Stimulated activated memory B cell treated with anti-CD40 and anti-IgM and Interleukin-4, amounts not matched to agents 10 μg/mL and 1 μg/mL and 100 μg/mL, for 72 hours (primary cell): ENCODE measurements around the gene FN1.
A peak's percentile ranks its signal among the peaks of the same experiment; 100 is the strongest.

Experiments
- ATAC-seq: fragments of 150-1000 bp; cut with Tn5 transposase; 2 replicates; pipeline ENCODE4 v1.10.0; 2021
- H3K27ac Mint-ChIP-seq: one replicate; pipeline ENCODE4 v1.8.0; 2022; ENCODE audit warnings: mild to moderate bottlenecking, mixed read lengths
- H3K27me3 Mint-ChIP-seq: one replicate; pipeline ENCODE4 v1.8.0; 2022; ENCODE audit warnings: mixed read lengths
- H3K36me3 Mint-ChIP-seq: one replicate; pipeline ENCODE4 v1.8.0; 2022; ENCODE audit warnings: mixed read lengths
- H3K4me1 Mint-ChIP-seq: one replicate; pipeline ENCODE4 v1.8.0; 2022; ENCODE audit warnings: mixed read lengths
- H3K4me3 Mint-ChIP-seq: one replicate; pipeline ENCODE4 v1.8.0; 2022; ENCODE audit warnings: mild to moderate bottlenecking, moderate library complexity, mixed read lengths
- H3K9me3 Mint-ChIP-seq: one replicate; pipeline ENCODE4 v1.8.0; 2022; ENCODE audit warnings: mixed read lengths

The FN1 gene

DNA sequence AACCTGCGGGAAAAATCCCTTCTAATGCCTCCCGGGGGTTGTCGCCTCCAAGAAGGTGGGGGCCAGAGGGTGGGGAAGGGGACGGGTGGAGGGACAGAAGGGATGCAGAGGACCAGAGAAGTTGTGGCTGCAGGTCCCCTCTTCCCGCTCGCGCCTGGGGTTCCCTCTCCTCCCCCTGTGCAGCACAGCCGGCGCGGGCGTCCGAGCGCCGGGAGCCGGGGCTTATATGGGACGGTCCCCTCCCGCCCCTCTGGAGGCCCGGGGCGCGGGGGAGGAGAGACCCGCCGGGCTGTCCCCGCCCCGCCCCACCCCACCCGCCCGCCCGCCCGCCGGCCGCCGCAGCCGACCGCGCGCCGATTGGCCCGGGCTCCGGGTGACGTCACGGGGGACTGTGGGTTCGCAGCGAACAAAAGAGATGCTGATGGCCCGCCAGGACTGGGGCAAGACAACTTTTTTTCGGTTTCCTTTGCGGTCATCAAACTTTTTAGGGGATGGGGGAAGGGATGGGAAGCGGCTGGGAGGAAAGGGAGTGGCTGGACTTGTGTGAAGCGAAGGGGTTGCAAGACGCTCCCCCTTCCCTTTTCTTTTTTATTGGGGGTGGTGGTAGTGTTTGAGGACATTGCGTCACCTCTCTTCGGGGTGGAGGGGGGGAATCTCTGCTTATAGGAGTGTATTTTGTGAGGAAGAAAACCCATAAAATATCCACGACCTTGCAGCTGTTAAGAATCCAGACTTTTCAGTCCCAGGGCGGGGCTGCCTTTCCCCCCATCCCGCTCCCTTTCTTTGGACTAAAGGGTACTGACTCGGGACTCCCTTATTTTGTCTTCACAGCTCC is at the start of gene FN1:
Gene FN1 (minus strand): TSS at position 199 of the 835 bp plus-strand sequence. CDS start 266 bp downstream, outside the sequence.
- H3K4me3 Mint-ChIP-seq = peak within 1 kb of the TSS; percentile 73
- no peak within 1 kb of the TSS for H3K27ac Mint-ChIP-seq
- ATAC-seq = peak; percentile 74
- peaks cover 18% of the 10 kb centered on the region for H3K4me1 Mint-ChIP-seq
- H3K36me3 Mint-ChIP-seq = no peaks in the 10 kb centered on the region
- peaks cover 69% of the 10 kb centered on the region for H3K27me3 Mint-ChIP-seq
- no peaks in the 10 kb centered on the region for H3K9me3 Mint-ChIP-seq

DNA sequence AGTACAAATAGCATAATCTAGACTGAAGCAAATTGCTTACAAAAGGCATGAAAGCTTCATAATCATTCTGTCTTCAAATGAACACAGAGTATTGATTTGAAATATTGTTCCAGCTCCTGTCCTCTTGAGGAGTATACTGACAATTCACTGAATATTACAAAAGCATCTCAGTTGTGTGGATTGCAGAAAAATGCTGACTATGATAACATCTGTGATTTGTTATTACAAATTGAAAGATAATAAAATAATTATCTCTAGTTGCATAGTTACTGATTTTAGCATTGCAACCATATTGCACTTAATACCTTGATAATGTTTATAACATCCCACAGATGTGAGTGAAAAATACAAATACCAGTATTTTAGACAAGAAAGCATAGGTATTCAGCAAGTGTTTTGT is 49.2 kb upstream of the FN1 start:
- H3K36me3 Mint-ChIP-seq = no peaks in the 10 kb centered on the region
- no peak for ATAC-seq
- H3K4me3 Mint-ChIP-seq = no peak overlapping the region
- H3K4me1 Mint-ChIP-seq = no peaks in the 10 kb centered on the region
- peaks cover 15% of the 10 kb centered on the region for H3K27me3 Mint-ChIP-seq
- H3K27ac Mint-ChIP-seq = no peak overlapping the region
- H3K9me3 Mint-ChIP-seq = no peaks in the 10 kb centered on the region

DNA sequence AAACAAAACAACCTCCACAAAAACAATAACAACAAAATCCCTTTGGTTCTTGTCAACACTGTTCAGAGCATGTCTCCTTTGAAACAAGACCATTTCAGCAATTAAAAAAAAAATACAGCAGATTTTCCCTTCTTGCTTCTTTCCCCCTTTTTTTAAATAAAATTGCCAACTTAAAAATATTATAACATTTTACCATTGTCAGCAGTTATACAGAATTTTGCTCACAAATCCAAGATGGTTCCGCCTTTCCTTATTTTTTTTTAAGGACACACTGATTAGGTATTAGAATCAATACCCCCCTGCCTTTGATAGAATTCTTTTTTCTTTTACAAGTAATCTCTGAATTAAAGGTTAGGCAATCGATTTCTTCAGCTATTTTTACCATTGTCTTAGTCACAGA is 48.7 kb upstream of the FN1 start:
- Mint-ChIP-seq H3K27ac (no peak overlapping the region), H3K36me3 (no peaks in the 10 kb centered on the region), H3K27me3 (peaks cover 20% of the 10 kb centered on the region), H3K4me3 (no peak overlapping the region), H3K4me1 (no peaks in the 10 kb centered on the region), H3K9me3 (no peaks in the 10 kb centered on the region)
- ATAC-seq = no peak

DNA sequence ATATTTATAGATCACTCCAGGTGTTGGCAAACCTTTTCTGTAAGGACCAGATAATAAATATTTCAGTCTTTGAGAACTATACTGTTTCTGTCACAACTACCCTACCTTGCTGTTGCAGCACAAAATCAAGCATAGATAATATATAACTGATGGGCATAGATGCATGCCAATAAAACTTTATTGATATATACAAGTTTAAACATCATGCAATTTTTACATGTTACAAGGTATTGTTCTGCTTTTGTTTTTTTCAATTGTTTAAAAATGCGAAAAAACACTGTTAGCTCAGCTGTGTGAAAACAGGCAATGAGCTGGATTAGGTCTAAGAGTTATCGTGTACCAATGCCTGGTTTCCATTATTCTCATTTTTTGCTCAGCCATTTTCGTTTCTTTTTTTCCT is 47.6 kb upstream of the FN1 start:
- no peaks in the 10 kb centered on the region for H3K9me3 Mint-ChIP-seq
- no peaks in the 10 kb centered on the region for H3K36me3 Mint-ChIP-seq
- no peak for ATAC-seq
- no peaks in the 10 kb centered on the region for H3K4me1 Mint-ChIP-seq
- H3K27ac Mint-ChIP-seq = no peak overlapping the region
- peaks cover 20% of the 10 kb centered on the region for H3K27me3 Mint-ChIP-seq
- H3K4me3 Mint-ChIP-seq = no peak overlapping the region

DNA sequence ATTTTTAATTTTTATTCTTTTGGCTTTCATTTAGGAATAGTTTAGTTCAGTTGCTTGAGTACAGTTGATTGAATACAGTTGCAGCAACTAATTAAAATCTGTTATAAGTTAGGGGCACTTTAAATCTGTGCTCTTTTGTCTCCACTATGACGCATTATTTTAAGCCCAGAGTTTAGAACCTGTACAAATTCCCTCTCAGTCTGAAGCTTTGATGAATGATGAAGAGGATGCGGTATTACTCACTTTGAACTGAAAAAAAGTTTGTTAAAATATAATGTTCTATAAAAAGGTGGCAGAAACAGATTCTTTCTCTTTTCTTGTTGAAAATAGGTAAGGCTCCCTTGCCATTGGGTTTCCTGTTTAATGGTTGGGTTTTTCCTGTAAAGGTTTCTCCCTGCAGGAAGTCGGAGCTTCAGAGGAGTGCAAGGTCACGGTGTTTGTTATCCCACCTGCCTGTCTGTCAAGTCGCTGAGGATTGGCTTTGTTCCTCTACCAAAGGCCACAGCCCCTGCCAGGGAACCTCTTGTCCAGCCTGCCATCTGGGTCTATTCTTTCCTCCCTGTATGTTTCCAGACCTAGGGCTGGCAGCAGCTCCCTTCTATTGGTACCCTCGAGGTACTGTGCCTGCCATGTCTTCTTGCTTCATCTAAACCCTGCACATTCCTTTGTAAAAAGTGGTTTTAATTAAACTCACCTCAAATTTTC is 43.8 kb upstream of the FN1 start:
- H3K4me3 Mint-ChIP-seq = no peak overlapping the region
- H3K27me3 Mint-ChIP-seq = peaks cover 20% of the 10 kb centered on the region
- no peaks in the 10 kb centered on the region for H3K36me3 Mint-ChIP-seq
- H3K4me1 Mint-ChIP-seq = no peaks in the 10 kb centered on the region
- ATAC-seq = no peak
- no peak overlapping the region for H3K27ac Mint-ChIP-seq
- H3K9me3 Mint-ChIP-seq = no peaks in the 10 kb centered on the region

DNA sequence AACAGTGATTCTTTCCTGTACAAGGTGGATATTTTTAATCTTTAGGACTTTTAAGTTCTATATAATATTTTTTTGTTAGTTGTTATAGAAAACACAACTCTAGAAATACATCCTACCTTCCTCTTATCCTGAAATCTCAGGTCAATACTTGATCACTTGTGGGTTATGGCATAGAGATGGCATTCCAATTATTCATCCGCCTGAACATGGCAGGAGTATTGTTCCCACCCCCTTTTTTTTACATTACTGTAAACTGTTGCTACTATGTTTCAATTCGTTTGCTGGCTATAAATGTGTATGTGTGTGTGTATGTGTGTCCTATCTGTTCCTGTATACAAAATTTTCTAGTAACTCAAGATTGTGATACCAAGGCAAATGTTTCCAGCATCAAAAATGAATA is 43.3 kb upstream of the FN1 start:
- Mint-ChIP-seq H3K4me3 (no peak overlapping the region), H3K27ac (no peak overlapping the region), H3K27me3 (peaks cover 20% of the 10 kb centered on the region), H3K9me3 (no peaks in the 10 kb centered on the region), H3K4me1 (no peaks in the 10 kb centered on the region), H3K36me3 (no peaks in the 10 kb centered on the region)
- ATAC-seq = no peak

DNA sequence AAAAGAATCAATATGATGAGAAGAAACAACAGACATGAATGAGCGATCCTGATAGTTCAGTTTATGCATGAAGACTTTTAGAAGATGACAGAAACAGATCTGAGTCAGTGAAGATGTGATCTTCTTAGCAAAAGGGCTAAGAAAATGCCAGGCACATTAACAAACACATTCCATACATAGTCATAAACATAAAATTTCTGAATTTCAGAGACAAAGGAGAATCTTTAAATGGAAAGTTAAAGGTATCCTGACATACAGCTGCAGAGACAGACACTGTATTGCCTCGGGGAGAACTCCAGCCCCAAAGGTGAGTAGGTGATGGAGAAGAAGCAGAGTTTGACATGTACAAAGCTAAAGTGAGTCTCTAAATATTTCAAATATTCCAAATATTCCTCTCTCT is 40.6 kb upstream of the FN1 start:
- H3K4me1 Mint-ChIP-seq = no peaks in the 10 kb centered on the region
- peaks cover 19% of the 10 kb centered on the region for H3K27me3 Mint-ChIP-seq
- no peak for ATAC-seq
- no peak overlapping the region for H3K27ac Mint-ChIP-seq
- no peaks in the 10 kb centered on the region for H3K9me3 Mint-ChIP-seq
- H3K4me3 Mint-ChIP-seq = no peak overlapping the region
- H3K36me3 Mint-ChIP-seq = no peaks in the 10 kb centered on the region

DNA sequence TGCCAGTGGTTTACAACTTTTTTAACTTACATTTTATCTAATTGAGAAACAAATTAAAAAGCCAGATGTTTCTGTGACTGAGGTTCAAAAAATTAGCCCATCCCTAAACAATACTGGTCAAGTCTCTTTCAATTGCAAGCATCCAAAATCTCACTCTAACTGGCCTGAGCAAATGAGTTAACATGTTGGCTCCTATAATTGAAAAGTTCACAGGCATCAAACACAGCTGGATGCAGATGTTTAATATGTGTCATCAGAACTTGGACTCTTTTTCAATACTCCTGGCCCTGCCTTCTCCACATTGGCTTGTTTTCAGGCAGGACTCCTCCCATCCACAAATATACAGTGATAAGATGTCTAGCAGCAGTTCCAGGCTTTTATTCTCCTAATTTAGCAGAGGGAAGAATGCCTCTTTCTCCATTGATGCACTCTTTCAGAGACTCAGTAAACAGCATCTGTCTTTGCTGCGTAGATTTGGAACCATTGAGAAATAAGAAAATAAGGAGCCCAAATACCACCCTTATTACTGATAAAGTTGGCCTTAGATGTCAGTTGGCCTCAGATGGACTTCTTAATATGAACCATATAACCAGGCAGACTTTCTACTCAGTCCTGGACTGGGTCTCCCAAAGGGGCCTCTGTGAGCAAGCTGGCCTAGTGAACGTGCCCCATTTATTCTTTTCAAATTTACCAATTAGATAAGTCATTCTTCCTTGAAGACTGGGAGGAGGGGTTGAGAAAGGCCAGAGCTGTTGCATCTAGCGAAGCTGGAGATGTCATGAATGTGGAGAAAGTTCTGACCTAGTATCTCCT is 30.4 kb upstream of the FN1 start:
- H3K4me3 Mint-ChIP-seq = no peak overlapping the region
- no peaks in the 10 kb centered on the region for H3K4me1 Mint-ChIP-seq
- no peaks in the 10 kb centered on the region for H3K27me3 Mint-ChIP-seq
- H3K27ac Mint-ChIP-seq = no peak overlapping the region
- no peaks in the 10 kb centered on the region for H3K36me3 Mint-ChIP-seq
- no peaks in the 10 kb centered on the region for H3K9me3 Mint-ChIP-seq
- no peak for ATAC-seq

DNA sequence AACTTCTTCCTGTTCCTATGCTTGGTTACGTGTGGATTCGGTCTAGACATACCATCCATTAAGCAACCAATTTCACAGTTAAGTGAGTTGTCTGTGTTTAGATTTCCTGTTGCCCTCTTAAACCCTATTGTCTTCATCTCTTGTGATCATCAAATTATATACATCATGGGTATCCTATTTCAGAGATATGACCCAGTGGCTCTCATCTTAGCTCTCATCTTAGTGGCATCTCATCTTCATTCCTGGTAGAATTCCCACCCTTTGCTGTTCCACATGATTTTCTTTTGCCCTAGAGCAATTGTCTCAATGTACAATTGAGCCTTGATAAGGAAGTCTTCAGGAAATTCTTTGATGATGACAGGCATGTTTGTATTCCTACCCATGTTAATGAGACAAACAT is 29.4 kb upstream of the FN1 start:
- no peak overlapping the region for H3K27ac Mint-ChIP-seq
- no peaks in the 10 kb centered on the region for H3K36me3 Mint-ChIP-seq
- ATAC-seq = no peak
- H3K27me3 Mint-ChIP-seq = no peaks in the 10 kb centered on the region
- no peaks in the 10 kb centered on the region for H3K9me3 Mint-ChIP-seq
- H3K4me3 Mint-ChIP-seq = no peak overlapping the region
- H3K4me1 Mint-ChIP-seq = no peaks in the 10 kb centered on the region

DNA sequence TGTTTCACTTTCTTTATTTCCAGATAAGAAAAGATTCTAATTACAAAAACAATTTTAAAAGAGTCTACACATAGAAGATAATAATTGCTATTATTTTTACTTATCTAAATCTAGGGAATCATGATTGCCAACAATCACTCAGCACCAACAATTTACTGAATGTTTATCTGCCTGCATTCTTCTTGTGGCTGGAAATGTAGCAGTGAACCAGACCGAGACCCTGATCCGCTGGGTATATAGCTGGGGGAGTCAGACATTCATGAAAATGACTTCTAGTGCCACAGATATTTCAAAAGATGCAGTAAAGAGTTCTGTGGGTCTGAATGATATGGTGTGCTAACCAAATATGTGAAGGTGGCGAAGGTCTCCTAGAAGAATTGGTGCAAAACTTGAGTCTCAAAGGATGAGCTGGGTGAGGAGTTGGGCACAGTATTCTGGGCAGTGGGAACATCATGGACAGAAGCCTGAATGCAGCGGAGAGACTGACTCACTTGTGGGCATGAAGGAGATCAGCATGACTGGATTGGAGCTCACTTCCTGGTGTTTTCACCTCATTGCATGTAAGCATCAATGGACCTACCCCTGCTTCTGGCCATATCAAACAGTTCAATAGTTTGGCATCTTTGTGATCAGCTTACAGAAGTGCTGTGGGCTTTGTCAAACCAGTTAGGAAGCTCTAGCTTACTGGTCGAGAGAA is 26.1 kb upstream of the FN1 start:
- Mint-ChIP-seq H3K27me3 (no peaks in the 10 kb centered on the region), H3K4me1 (no peaks in the 10 kb centered on the region), H3K27ac (no peak overlapping the region), H3K4me3 (no peak overlapping the region), H3K36me3 (no peaks in the 10 kb centered on the region), H3K9me3 (no peaks in the 10 kb centered on the region)
- no peak for ATAC-seq

DNA sequence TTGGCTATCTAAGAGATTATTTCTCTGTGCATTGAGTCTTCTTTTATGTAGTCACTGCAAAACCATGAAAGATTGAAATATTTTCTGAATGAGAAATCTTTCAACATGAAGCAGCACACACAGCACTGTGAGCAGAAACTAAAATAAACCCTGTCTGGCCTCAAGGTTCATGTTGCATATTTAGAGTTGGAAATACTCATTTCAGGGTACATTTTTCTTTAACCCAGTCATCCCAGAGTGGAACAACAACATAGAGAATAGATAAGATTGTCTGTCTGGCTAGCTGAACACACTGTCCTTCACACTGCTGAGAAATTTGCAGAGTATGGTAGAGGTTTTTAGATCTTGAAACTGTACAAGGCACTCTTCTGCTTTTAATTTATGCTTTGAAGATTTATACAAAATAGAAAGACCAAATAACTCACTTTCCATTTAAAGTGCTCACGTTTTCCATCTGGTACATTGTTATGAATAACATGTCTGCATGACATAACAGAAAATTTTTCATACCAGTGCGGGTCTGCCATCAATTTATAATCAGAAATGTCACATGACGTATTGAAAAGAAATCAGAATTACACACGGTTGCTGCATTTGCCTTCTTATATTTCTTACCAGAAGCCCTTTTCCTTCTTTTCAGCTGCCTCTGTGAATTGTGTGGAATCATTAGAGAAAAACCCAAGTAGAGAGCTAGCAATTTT is 25.0 kb upstream of the FN1 start:
- no peaks in the 10 kb centered on the region for H3K36me3 Mint-ChIP-seq
- H3K9me3 Mint-ChIP-seq = no peaks in the 10 kb centered on the region
- no peak overlapping the region for H3K27ac Mint-ChIP-seq
- ATAC-seq = no peak
- H3K4me3 Mint-ChIP-seq = no peak overlapping the region
- no peaks in the 10 kb centered on the region for H3K27me3 Mint-ChIP-seq
- H3K4me1 Mint-ChIP-seq = no peaks in the 10 kb centered on the region

DNA sequence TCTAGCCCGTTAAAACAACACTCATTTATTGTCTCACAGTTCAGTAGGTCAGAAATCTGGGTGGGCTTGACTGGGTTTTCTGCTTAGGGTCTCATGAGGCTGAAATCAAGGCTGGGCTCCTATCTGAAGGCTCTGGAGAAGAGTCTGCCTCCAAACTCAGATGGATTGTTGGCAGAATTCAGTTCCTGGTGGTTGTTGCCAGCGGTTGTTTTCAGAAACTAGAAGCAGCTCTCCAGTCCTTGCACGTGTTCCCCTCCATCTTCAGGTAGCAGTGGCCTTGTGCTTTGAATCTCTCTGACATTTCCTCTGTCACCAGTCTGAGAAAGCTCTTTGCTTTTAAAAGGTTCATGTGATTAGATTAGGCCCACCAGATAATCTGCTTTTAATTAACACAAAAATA is 20.1 kb upstream of the FN1 start:
- no peaks in the 10 kb centered on the region for H3K36me3 Mint-ChIP-seq
- no peak for ATAC-seq
- no peak overlapping the region for H3K27ac Mint-ChIP-seq
- H3K27me3 Mint-ChIP-seq = peaks cover 13% of the 10 kb centered on the region
- H3K9me3 Mint-ChIP-seq = no peaks in the 10 kb centered on the region
- H3K4me1 Mint-ChIP-seq = no peaks in the 10 kb centered on the region
- H3K4me3 Mint-ChIP-seq = no peak overlapping the region

DNA sequence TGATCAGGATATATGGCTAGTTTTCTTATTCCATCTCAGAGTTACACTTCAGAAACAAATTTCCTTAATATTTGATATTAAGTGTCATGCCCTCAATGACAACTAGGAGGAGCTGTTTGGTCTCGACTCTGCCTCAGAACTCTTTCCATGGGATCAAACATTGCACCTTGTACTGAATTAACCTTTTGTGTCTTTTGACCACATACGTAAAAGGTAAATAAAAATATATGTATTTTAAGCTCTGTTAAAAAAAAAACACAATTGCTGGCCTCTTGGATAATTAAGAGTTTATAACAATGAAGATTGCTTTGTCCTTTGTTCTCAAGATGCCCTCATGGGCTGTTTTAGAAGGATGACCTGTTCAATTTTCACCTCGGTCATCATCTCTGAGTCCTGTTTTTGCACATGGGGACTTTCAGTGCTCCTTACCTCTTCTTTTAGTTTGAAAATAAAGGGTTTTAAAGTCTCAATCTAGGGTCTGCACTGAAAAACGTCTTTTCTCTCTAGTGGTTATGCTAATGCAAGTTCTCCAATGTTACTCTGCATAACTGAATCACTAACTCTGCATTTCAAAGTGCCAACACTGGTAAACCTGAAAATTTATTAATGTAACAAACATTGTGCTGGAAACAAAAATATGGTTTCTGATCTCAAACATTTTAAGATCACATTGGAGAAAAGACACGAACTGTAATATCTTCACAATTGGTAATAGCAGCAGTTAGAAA is 18.8 kb upstream of the FN1 start:
- Mint-ChIP-seq H3K27ac (no peak overlapping the region), H3K36me3 (no peaks in the 10 kb centered on the region), H3K9me3 (no peaks in the 10 kb centered on the region), H3K4me1 (no peaks in the 10 kb centered on the region), H3K27me3 (peaks cover 13% of the 10 kb centered on the region), H3K4me3 (no peak overlapping the region)
- ATAC-seq = no peak

DNA sequence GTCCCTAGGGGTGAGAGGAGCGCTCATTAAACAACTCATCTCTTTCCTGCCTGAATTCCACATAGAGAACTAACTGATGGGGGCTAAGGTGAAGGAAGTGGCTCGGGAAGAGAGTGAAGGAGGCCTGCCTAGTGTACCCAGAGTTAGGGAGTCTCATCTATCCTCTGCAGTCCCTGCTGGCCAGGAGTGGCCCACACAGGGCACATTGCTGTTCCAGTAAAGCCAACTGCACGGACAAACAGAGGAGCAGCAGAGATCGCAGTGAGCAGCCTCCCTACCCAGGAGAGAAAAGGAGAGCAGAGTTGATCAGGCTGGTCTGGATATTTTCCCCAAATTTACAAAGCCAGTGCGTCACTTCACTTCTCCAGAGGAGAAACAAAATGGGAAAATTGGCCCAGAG is 16.9 kb upstream of the FN1 start:
- H3K4me3 Mint-ChIP-seq = no peak overlapping the region
- H3K9me3 Mint-ChIP-seq = no peaks in the 10 kb centered on the region
- H3K36me3 Mint-ChIP-seq = no peaks in the 10 kb centered on the region
- ATAC-seq = no peak
- no peak overlapping the region for H3K27ac Mint-ChIP-seq
- H3K27me3 Mint-ChIP-seq = peaks cover 22% of the 10 kb centered on the region
- H3K4me1 Mint-ChIP-seq = no peaks in the 10 kb centered on the region
